Uterus (tissue), 2 donors: ENCODE data around the gene LIMS2.

Experiments
- CTCF ChIP-seq, 4 experiments: fragments of 200-600 bp in 2 of 4; fragments of 450-650 bp in 2 of 4; sonication (generic) in 2 of 4; IDR thresholded peaks; one replicate each; pipeline ENCODE4 v1.5.1; 2016 to 2019; ENCODE audit warnings: antibody characterized with exemption in 4 of 4, mild to moderate bottlenecking in 2 of 4, moderate library complexity in 1 of 4
- POLR2A ChIP-seq, 2 donors: fragments of 450-650 bp; IDR thresholded peaks; one replicate each; pipeline ENCODE4 v1.6.1; 2016; ENCODE audit warnings: antibody characterized with exemption in 2 of 2, mild to moderate bottlenecking in 1 of 2, moderate library complexity in 1 of 2

GRCh38 chr2:127624756-127625571, 50.4 kb downstream of the LIMS2 start:
- TF ChIP-seq CTCF (IDR thresholded peaks at IDR 0.05), result no peak
- TF ChIP-seq POLR2A (IDR thresholded peaks at IDR 0.05), result no peak
